Natural killer cell treated with Interleukin-12 subunit alpha and Interleukin-12 subunit beta and Interleukin-15 and Interleukin-18, amount 100 ng/mL, for 72 hours (primary cell): ENCODE results near the gene DYNC2I2. TPM values are rescaled to one million over a fixed set of nuclear protein-coding genes. Genes with fewer than 3 reads are reported as not detected.
"Not testable (repeated sequence)": the region's sequence is repeated elsewhere in the genome, so short reads cannot be mapped to it uniquely, and the experiment has no call there.

Experiments
- ATAC-seq, 2 donors: fragments of 150-1000 bp; cut with Tn5 transposase in 1 of 2; sonication (Bioruptor Pico), chemical (Tn5 transposase) in 1 of 2; 2 replicates each; pipeline ENCODE4 v1.10.0; 2021
- DNase-seq: peaks from one replicate; pipeline ENCODE4 v3.0.0; 2022; ENCODE audit warnings: low spot score
- H3K27ac Mint-ChIP-seq, 2 donors: 1 replicate in 1 of 2; 2 replicates in 1 of 2; pipeline ENCODE4 v1.8.0; 2022; ENCODE audit warnings: mixed read lengths in 2 of 2, mild to moderate bottlenecking in 1 of 2, moderate library complexity in 1 of 2
- H3K27me3 Mint-ChIP-seq, 2 donors: 1 replicate in 1 of 2; 2 replicates in 1 of 2; pipeline ENCODE4 v1.8.0; 2022; ENCODE audit warnings: mixed read lengths in 2 of 2
- H3K36me3 Mint-ChIP-seq: one replicate; pipeline ENCODE4 v1.8.0; 2022; ENCODE audit warnings: mixed read lengths
- H3K4me1 Mint-ChIP-seq, 2 donors: 1 replicate in 1 of 2; 2 replicates in 1 of 2; pipeline ENCODE4 v1.8.0; 2022; ENCODE audit warnings: low read depth in 2 of 2, mixed read lengths in 2 of 2, mild to moderate bottlenecking in 1 of 2
- H3K4me3 Mint-ChIP-seq: one replicate; pipeline ENCODE4 v1.8.0; 2022; ENCODE audit warnings: mixed read lengths
- H3K9me3 Mint-ChIP-seq: 2 replicates; pipeline ENCODE4 v1.8.0; 2022; ENCODE audit warnings: mixed read lengths
- total RNA-seq, 2 donors: library from RNA; stranded (reverse); gene quantifications; one replicate each; pipeline ENCODE4 v1.2.3, GENCODE V29; 2022

The DYNC2I2 gene
- total RNA-seq, 2 donors from 2014 or later: 23.7 to 62.6 TPM

GRCh38 chr9:128607642-128608350, 48.9 kb downstream of the DYNC2I2 start:
- peaks cover 13% of the 10 kb centered on the region for H3K36me3 Mint-ChIP-seq
- no peak for ATAC-seq

GRCh38 chr9:128603697-128604096, 53.0 kb downstream of the DYNC2I2 start:
- peak overlapping the region in 1 of 2 donors; percentile 37 for H3K27ac Mint-ChIP-seq

More at GRCh38 chr9:128607642-128608350, 48.9 kb downstream of the DYNC2I2 start:
- no peak for DNase-seq
- no peaks in the 10 kb centered on the region for H3K9me3 Mint-ChIP-seq
- no peak overlapping the region for H3K27ac Mint-ChIP-seq
- no peaks in the 10 kb centered on the region for H3K4me1 Mint-ChIP-seq
- no peak overlapping the region for H3K4me3 Mint-ChIP-seq
- H3K27me3 Mint-ChIP-seq: no peaks in the 10 kb centered on the region

GRCh38 chr9:128600099-128600498, 56.5 kb downstream of the DYNC2I2 start:
- ATAC-seq (peak in 1 of 2 donors; percentile 48), DNase-seq (no peak)
- Mint-ChIP-seq H3K27me3 (no peaks in the 10 kb centered on the region), H3K4me1 (no peaks in the 10 kb centered on the region), H3K9me3 (no peaks in the 10 kb centered on the region), H3K4me3 (no peak overlapping the region), H3K27ac (no peak overlapping the region), H3K36me3 (peaks cover 18% of the 10 kb centered on the region)

More at GRCh38 chr9:128603697-128604096, 53.0 kb downstream of the DYNC2I2 start:
- H3K27me3 Mint-ChIP-seq: no peaks in the 10 kb centered on the region
- no peak for ATAC-seq
- H3K4me1 Mint-ChIP-seq: no peaks in the 10 kb centered on the region
- DNase-seq: no peak
- no peaks in the 10 kb centered on the region for H3K9me3 Mint-ChIP-seq
- H3K36me3 Mint-ChIP-seq: peaks cover 16% of the 10 kb centered on the region
- no peak overlapping the region for H3K4me3 Mint-ChIP-seq

GRCh38 chr9:128595471-128595870, 61.2 kb downstream of the DYNC2I2 start:
- Mint-ChIP-seq H3K27me3 (no peaks in the 10 kb centered on the region), H3K9me3 (no peaks in the 10 kb centered on the region), H3K4me1 (no peaks in the 10 kb centered on the region), H3K36me3 (peaks cover 24% of the 10 kb centered on the region), H3K4me3 (no peak overlapping the region), H3K27ac (no peak overlapping the region)
- DNase-seq (no peak), ATAC-seq (no peak)

- Mint-ChIP-seq H3K4me3 (no peak overlapping the region), H3K9me3 (no peaks in the 10 kb centered on the region), H3K27ac (no peak overlapping the region), H3K4me1 (no peaks in the 10 kb centered on the region), H3K36me3 (peaks cover 18% of the 10 kb centered on the region), H3K27me3 (no peaks in the 10 kb centered on the region)
- DNase-seq: no peak
- no peak for ATAC-seq
These were observed 62.8 kb downstream of the DYNC2I2 start for GRCh38 chr9:128593856-128594255.

GRCh38 chr9:128593039-128593438, 63.6 kb downstream of the DYNC2I2 start:
- H3K36me3 Mint-ChIP-seq: peaks cover 13% of the 10 kb centered on the region
- no peaks in the 10 kb centered on the region for H3K27me3 Mint-ChIP-seq
- DNase-seq: no peak
- H3K27ac Mint-ChIP-seq: no peak overlapping the region
- H3K4me1 Mint-ChIP-seq: no peaks in the 10 kb centered on the region
- no peaks in the 10 kb centered on the region for H3K9me3 Mint-ChIP-seq
- H3K4me3 Mint-ChIP-seq: no peak overlapping the region
- no peak for ATAC-seq

GRCh38 chr9:128588581-128589233, 67.9 kb downstream of the DYNC2I2 start:
- ATAC-seq (no peak), DNase-seq (no peak)
- no peaks in the 10 kb centered on the region for H3K9me3 Mint-ChIP-seq
- peaks cover 0 to 3% of the 10 kb centered on the region in 2 donors for H3K4me1 Mint-ChIP-seq
- no peak overlapping the region for H3K27ac Mint-ChIP-seq
- no peak overlapping the region for H3K4me3 Mint-ChIP-seq
- H3K27me3 Mint-ChIP-seq: no peaks in the 10 kb centered on the region
- H3K36me3 Mint-ChIP-seq: peaks cover 27% of the 10 kb centered on the region

GRCh38 chr9:128587453-128587852, 69.2 kb downstream of the DYNC2I2 start:
- no peak for DNase-seq
- peaks cover 38% of the 10 kb centered on the region for H3K36me3 Mint-ChIP-seq
- peaks cover 0 to 3% of the 10 kb centered on the region in 2 donors for H3K4me1 Mint-ChIP-seq
- H3K27me3 Mint-ChIP-seq: no peaks in the 10 kb centered on the region
- no peaks in the 10 kb centered on the region for H3K9me3 Mint-ChIP-seq
- H3K4me3 Mint-ChIP-seq: no peak overlapping the region
- peak overlapping the region in 1 of 2 donors; percentile 65 for H3K27ac Mint-ChIP-seq
- peak; percentile 28 to 82 for ATAC-seq

GRCh38 chr9:128586934-128587333, 69.7 kb downstream of the DYNC2I2 start:
- peaks cover 39% of the 10 kb centered on the region for H3K36me3 Mint-ChIP-seq
- not testable (repeated sequence) for H3K9me3 Mint-ChIP-seq

GRCh38 chr9:128585155-128585554, 71.5 kb downstream of the DYNC2I2 start:
- H3K4me3 Mint-ChIP-seq, H3K27me3 Mint-ChIP-seq, ATAC-seq, DNase-seq, H3K9me3 Mint-ChIP-seq, H3K27ac Mint-ChIP-seq, H3K4me1 Mint-ChIP-seq: not testable (repeated sequence)
- H3K36me3 Mint-ChIP-seq: peaks cover 37% of the 10 kb centered on the region

More at GRCh38 chr9:128586934-128587333, 69.7 kb downstream of the DYNC2I2 start:
- DNase-seq, H3K4me1 Mint-ChIP-seq, H3K27me3 Mint-ChIP-seq, ATAC-seq, H3K4me3 Mint-ChIP-seq: not testable (repeated sequence)
- peak overlapping the region in 1 of 2 donors; percentile 65 for H3K27ac Mint-ChIP-seq

Other genes with a start within 250 kb of the DYNC2I2 start
- 1 to 10 TPM; 7.4 TPM for gene CERCAM, start 236.0 kb downstream of the DYNC2I2 start, total RNA-seq
- 10 to 100 TPM; 55.4 to 95.2 TPM for gene ODF2, start 200.8 kb downstream of the DYNC2I2 start, total RNA-seq
- gene GLE1, start 152.1 kb downstream of the DYNC2I2 start, total RNA-seq: 10 to 100 TPM; 40.6 to 41.9 TPM
- 100 to 1,000 TPM; 243 to 260 TPM for gene SPTAN1, start 104.3 kb downstream of the DYNC2I2 start, total RNA-seq
- 100 to 1,000 TPM; 495 to 800 TPM for gene SET, start 32.4 kb upstream of the DYNC2I2 start, total RNA-seq
- 1 to 10 TPM; 7.0 to 8.0 TPM for gene PKN3, start 45.7 kb upstream of the DYNC2I2 start, total RNA-seq
- 10 to 100 TPM; 56.3 to 72.3 TPM for gene ZDHHC12, start 67.3 kb upstream of the DYNC2I2 start, total RNA-seq
- 10 to 100 TPM; 21.5 to 22.4 TPM for gene ZER1, start 115.1 kb upstream of the DYNC2I2 start, total RNA-seq
- 10 to 100 TPM; 25.9 to 33.4 TPM for gene TBC1D13, start 130.4 kb upstream of the DYNC2I2 start, total RNA-seq
- 10 to 100 TPM; 18.4 to 23.7 TPM for gene ENDOG, start 161.7 kb upstream of the DYNC2I2 start, total RNA-seq
- 100 to 1,000 TPM in 1 of 2 donors, 10 to 100 TPM in 1; 89.5 to 152 TPM for gene SPOUT1, start 172.9 kb upstream of the DYNC2I2 start, total RNA-seq
- gene KYAT1, start 225.1 kb upstream of the DYNC2I2 start, total RNA-seq: 10 to 100 TPM in 1 of 2 donors, 1 to 10 TPM in 1; 6.7 to 19.9 TPM
- gene LRRC8A, start 225.3 kb upstream of the DYNC2I2 start, total RNA-seq: 10 to 100 TPM; 25.6 to 28.2 TPM